ENCODE results near the gene STARD10. TPM values are rescaled to one million over a fixed set of nuclear protein-coding genes. Genes with fewer than 3 reads are reported as not detected.
"Not testable (repeated sequence)": the region's sequence is repeated elsewhere in the genome, so short reads cannot be mapped to it uniquely, and the experiment has no call there.

STARD10 gene
- polyA plus RNA-seq, 1 donor: 62.3 TPM

DNA sequence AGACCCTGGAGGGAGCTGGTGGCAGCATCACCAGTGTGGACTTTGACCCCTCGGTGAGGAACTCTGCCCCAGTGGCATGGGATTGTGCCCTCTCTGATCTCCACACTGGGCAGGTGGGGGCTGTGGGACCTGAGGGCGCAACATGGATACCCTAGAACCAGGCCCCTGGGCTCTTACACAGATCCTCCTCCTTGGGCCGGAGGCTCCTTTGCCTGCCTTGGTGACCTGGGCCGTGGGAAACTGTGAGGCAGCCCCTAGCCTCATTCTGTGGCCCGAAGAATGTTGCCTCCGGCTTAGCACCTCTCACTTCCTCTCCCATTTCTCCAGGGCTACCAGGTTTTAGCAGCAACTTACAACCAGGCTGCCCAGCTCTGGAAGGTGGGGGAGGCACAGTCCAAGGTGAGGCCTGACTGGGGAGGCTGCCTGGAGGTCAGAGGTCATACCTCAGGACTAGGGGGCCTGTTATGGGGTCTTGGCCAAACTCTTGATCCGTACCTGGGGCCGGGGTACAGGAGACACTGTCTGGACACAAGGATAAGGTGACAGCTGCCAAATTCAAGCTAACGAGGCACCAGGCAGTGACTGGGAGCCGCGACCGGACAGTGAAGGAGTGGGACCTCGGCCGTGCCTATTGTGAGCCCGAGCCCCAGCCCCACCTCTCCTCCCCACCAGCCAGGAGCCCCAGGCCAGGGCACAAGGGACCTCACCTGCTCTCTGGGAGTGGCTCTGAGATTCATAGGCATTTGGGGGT, 32.5 kb upstream of the STARD10 start:
- no peak for DNase-seq

DNA sequence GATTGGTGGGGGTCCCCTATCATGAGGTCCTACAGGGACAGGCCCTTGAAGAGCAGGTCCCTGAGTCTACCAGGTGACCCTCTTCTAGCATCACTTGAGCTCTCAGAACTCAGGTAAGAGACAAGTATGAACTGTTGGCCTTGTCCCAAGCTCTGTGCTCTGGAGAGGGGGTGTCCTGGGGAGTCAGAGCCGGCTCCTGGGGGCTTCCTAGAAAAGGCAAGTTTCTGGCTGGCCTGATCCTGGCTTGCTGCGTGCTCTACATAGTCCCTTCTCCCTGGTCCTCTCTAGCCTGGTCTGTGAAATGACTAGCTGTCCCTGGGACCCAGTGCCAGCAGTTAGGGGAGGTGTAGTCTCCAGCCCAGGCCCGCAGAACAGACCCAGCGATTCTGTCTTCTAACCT, 31.8 kb upstream of the STARD10 start:
- DNase-seq: no peak

DNA sequence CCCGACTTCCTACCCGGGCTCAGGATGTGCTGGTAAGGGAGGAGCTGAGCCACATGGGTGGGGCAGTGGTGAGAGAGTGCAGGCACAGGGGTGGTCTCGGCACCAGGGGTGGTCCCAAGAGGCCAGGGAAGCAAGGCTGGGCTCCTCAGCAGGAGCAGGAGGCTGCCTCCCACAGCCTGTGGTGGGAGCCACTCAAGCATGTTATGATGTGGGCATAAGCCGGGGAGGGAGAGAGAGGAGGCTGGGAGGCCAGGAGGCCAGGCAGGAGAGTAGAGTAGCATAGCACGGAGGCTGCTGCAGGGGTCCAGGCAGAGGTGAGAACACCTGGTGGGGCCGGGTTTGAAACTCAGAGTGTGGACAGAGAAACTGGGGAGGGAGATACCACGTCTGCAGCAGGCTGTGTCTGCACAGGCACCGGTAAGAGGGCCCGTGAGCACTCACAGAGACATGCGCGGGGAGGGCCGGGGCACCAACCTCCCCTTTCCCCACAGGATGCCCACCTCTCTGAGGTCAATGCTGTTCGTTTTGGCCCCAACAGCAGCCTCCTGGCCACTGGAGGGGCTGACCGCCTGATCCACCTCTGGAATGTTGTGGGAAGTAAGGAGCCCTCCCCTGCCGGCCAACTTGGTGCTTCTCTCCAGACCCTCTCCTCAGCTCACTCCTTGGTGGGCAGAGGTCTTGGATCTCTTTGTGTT, 31.1 kb upstream of the STARD10 start:
- no peak for DNase-seq

DNA sequence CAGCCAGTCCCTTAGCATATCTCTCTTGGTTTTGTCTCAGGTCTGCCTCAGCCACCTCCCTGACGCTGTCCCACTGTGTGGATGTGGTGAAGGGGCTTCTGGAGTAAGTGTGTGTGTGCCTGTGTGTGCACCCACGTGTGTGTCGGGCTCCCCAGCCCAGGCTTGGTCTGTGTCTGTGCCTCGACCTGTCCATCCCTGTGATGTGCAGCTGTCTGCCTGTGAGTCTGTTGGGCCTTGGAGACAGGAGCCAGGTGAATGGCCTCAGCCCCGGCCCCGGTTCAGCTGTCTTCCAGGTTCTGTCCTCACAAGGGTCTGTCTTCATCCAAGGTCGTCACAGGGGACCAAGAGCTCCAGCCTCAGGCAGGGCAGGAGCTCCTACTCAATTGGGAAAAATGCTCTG, 30.2 kb upstream of the STARD10 start:
- DNase-seq: no peak

DNA sequence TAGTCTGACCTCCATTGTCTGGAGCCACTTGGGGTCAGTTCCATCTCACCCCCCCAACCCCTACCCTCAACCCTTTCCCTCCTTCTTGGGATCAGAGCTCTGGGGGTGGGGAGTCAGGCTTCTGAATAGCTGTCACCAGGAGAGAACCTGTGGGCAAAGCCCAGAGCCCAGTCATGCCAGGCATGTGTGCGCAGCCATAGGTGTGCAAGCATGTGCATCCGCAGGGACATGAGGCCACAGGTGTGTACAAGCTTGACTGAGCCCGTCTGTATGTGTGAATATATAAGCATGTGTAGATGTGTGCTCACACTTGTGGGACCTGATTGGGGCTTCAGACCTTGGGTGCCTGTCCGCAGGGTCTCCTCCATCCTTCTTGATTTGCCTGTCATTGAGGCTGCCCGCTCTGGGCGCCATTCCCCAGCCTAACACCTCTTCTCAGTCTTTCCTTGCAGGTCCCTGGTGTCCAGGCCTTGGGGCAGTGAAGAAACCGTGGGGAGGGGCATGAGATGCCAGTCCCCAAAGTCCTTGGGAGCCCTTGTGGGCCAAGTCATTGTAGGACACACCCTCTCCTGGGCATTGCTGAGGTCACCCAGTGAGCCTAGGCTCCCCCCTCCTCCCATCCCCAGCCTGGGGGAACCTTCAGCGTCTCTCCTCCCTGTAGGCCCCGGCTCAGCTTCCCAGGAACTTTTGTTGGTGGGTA, 29.4 kb upstream of the STARD10 start:
- no peak for DNase-seq

DNA sequence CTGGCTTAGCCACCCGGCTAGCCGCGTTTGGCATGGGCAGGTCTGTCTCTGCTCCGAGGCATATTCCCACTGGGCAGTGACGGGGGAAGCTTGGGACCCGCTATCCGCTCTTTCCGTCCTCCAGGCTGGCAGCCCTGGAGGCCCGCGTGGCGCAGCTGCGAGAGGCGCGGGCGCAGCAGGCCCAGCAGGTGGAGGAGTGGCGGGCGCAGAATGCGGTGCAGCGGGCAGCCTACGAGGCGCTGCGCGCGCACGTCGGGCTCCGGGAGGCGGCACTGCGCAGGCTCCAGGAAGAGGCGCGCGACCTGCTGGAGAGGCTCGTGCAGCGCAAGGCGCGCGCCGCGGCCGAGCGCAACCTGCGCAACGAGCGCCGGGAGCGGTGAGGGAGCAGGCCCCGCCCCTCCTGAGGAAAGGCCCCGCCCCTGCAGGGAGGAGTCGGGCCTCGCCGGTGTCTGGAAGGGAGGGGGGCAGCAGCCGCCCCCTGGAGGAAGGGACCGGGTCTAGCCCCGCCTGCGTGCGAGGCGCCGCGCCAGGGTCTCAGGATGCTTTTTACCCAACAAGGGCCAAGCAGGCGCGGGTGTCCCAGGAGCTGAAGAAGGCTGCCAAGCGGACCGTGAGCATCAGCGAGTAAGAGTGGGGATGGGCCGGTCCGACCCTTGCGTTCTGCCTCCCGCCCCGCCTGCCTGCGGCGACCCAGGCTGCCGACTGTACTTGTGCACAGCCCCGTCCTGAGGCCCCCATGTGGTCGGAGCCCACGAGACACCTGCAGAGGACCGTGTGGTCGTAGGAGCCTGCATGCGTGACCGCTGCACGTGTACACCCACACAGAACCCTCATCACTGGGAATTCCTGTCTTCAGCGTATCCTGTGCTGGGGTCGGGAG, 28.3 kb upstream of the STARD10 start:
- peak; percentile 95 for DNase-seq

DNA sequence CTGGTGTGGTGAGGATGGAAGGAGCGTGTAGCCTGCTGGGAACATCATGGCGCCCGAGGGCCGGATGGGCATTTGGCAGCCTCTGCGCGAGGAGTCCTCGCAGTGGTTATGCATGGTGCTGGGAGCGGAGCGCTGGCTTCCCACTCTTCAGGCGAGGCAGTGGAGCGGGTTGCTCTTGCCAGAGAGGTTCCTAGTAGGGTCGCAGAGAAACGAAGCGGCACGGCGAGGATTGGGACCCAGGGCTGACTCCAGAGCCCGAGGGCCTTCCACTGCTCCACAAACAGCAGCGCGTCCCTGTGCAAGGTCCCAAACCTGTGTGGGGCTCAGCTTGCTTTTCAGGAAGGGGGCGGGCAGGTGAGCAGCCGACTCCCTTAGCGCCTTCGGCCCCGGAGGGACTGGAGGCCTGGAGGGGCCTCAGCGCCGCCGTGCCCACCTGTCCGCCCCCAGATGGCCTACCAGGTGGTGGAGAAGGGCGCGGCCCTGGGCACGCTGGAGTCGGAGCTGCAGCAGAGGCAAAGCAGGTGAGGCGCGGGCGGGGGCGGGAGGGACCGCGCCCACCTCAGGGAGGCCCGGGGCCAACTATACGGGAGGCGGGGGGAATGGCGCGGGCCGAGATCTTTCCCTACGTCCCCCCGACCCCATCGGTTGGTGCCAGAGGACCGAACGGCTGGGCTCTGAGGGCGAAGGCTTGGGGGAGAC, 27.5 kb upstream of the STARD10 start:
- DNase-seq: no peak

DNA sequence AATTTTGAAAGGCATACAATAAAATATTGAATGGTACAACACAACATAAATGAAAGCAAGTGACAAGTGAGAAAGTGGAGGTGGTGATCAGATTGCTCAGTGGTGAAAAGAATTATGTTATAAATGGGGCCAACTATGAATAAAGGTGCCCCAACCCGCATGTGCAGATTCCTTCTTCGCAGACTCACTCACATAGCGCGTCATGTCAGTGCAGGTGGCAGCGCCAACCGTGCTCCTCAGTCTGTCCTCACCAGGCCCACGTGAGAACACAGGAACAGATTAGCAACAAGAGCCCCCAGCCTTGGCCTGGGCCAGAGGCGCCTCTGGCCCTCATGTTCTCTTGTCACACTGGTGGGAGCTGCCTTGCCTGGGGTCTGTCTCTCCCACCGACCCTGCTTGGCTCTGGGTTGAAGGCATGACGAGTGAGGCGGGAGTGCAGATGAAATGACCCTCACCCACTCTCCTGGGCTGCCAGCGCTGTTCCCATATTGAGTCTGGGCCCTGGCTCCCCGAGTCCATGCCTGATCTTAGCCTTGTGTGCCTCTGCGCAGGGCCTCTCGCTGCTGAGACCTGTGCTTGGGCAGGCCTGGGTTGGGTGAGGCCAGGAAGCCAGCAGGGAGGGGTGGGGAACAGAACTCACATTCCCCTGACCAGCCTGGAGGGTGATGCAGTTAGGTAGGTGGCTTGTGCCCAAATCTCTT, 26.7 kb upstream of the STARD10 start:
- no peak for DNase-seq

DNA sequence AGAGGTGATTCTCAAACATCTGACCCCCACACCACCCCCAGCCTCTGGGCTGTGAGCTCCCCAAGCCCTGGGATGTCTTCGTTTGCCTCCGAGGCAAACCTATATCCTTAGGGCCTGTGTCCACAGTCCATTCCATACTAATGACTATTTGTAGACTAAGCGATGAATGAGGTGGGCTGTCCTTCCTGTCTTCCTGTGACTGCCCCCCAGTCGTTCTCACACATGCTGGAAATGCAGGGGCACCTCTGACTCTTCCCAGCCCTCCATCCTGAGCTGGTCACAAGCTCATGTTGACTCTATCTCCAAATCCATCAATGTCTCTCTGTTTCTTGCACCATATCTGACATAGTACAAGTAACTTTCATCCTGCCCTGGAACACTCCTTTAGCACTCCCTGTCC, 25.1 kb upstream of the STARD10 start:
- DNase-seq: no peak

DNA sequence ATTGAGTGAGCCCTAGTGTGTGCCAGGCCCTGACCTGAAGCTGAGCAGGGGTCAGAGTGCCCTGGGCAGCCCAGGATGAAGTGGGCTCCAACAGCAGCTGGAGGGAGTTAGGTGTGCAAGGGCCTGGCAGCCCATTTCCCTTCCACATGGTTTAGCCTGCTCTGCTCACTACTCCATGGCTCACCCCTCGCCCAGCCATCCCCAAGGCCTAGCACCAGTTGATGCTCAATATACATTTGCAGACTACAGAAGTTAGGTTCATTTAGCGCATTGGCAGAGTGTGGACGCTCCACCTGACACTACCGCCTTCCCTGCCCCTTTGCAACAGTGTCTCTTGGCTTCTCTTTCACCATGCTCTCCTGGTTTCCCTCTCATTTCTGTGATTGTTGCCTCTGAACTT, 24.1 kb upstream of the STARD10 start:
- no peak for DNase-seq

DNA sequence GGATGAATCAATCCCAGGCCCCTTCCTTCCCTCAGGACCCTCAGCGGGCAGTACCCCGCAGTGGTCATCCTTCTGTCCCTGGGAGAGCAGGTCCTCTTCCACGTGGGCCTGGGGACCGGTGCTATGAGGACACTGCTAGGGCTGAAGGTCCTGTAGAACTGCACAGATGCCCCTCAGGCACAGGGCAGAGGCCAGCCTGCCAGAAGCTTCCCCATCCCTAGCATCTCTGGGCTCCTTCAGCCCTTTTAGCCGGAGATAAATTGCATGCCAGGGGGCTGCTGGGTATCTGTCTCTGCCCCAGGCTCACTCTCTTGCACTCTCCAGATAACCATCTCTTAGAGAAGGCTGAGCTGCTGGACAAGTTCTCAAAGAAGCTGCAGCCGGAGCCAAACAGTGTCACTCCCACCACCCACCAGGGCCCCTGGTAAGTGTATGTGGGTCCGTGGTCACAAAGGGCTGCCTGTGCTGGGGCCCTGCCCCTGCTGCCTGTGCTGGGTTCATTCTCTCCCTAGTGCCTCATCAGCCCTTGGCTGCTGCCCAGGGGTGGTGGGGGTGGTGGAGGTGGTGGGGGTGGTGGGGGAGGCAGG, 22.6 kb upstream of the STARD10 start:
- DNase-seq: no peak

DNA sequence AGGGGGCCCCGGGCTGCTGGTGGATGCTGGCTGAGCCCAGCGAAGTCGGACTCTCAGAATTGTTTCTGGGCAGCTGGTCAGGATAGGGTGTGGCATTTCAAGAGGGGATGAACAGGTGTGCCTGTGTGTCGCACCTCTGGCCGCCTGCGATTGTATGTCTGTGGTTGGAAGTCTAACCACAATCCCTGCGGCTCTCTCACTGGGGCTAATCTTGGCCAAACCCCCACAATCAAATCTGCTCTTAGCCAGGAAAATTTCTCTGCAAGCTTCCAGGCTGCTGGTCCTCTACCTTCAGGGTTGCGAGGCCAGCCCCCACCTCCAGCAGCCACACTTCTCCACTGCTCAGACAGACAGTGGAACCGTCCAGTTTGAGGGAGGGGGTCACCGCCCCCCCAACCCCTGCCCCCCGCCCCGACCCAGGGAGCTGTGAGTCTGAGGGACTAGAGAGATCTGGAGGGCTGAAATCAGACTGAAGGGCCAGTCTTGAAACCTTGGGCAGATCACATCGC, 21.3 kb upstream of the STARD10 start:
- DNase-seq: no peak

DNA sequence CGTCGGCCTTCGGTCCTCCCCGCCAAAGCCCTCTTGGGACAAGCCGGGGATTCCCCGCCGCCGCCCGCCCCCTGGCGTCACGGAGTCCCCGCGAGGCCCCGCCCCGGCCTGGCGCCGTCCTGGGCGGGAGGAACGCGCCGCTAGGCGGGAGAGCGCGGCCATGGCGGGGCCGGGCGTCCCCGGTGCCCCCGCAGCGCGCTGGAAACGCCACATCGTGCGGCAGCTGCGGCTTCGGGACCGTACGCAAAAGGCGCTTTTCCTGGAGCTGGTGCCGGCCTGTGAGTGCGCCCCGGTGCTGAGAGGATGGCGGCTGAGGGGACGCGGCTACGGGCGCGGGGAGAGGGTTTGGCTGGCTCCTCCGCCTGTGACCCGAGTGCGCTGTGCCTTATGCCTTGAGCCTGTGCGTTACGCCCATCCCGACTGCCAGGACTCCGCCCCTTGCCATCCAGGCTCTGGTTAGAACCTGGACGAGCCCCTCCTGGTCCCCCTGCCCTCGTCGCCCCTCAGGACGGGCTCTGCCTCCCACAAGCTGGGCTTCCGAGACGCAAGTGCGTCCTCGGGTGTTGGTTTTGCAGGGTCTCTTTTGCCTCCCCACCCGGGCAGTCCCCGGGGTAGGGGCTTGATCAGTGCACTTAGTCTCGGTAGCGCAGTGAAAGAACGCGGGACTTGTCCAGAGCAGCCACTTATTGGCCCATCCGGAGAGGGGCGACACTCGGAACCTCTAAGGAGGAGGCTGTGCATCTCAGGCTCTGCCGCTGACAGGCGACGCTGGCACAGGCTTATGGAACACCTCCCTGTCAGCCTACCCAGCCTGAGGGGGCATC, 20.7 kb upstream of the STARD10 start, which contains the start of gene ATG16L2:
ATG16L2 (plus strand) TSS at position 126 of the 824 bp plus-strand sequence; CDS start at position 161, 35 bp downstream.
- peak; percentile 91 for DNase-seq

DNA sequence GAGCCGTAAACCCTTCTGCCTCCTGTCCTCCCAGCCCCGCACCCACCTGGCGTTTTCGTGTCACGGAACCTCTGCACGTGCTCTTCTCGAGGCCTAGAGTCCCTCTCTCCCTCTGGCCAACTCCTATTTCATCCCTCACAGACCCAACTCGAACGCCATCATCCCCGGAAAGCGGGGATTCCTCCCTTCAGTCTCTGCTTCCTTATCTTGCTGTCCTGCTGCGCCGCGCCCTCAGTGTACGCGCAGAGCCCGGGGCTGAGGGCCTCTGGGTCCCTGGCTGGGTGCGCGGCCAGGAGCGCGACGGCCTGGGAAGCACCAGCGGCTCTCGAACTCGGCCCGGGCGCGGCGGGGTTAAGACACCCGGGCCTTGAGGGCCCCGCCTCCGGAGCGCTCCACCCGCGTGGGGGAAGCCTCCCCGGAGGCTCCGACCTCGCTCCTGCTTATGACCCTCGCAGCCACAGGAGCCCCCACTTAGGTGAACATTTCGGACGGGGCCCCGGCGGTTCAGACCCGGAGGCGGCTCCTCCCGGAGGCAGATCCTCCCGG, 20.0 kb upstream of the STARD10 start:
- no peak for DNase-seq

DNA sequence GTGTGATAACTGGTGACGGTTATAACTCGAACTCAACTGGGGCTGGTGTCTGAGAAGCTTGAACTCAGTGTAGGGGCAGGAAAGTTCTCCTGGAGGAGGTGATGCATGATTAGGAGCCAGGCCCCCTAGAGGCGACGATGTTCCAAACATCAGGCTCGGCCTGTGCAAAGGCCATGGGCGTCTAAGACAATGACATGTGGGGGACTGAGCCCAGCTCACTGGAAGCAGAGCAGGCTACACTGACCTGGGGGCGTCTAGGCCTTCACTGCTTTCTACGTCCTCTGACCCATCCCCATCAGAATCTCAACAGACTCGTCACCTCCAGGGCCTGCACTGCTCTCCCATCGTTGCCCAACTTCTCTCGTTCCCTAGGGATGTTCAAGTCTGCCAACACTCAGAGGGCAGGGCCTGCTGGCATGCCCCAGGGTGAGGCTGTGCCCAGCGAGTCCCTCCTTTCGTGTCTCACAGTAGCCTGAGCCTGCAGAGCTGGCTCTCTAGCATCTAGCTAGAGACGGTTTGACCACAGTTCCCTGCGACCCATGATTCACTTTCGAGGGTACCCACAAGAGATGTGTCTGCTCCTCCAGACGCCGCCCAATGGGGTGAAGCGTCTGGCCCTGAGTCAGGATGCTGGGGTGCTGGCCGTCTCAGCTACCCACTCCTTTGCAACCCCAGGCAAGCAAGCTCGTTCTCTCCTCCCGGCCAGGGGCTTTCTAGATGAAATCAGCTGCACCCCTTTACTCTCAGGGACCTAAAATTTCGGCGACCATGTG, 19.3 kb upstream of the STARD10 start:
- no peak for DNase-seq

DNA sequence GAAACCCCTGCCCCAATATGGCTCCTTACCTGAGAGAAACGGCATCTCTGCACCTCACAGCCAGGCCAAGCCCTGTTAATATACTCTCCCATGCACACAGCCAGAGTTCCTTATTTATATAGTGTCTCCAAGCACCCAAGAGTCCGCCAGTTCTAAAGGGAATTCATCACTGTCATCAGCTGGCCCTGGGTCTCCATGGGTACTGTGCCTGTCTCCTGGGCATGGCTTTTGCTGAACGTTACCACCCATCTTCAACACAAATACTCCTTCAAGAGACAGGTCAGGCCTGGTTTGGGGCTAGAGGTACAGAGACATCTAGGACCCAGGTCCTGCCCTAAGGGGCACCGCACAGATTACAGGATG, 18.7 kb upstream of the STARD10 start:
- no peak for DNase-seq

DNA sequence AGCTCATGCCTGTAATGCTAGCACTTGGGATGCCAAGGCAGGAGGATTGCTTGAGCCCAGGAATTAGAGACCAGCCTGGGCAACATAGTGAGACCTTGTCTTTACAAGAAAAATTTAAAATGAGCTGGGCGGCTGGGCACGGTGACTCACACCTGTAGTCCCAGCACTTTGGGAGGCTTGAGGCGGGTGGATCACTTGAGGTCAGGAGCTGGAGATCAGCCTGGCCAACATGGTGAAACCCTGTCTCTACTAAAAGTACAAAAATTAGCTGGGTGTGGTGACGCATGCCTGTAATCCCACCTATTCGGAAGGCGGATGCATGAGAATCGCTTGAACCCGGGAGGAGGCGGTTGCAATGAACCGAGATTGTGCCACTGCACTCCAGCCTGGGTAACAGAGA, 17.8 kb upstream of the STARD10 start:
- not testable (repeated sequence) for DNase-seq

DNA sequence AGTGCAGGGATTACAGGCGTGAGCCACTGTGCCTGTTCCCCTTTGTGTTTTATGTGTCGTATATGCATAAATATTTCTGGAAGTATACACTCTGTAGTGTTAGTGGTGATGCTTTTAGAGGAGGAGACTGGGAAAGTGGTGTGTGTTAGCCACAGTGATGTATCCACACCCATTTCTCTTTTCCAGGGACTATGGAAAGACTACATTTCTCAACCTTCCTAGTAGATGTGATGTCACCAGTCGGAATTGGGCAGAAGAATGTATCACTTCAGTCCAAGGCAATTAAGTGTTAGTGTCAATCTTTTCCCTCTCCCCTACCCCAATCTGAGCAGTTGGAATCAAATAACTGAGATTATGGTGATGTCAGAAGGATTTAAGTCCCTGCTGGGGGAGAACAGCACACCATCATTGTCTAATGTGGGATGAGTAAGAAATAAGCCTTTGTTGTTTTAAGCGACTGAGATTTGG, 14.5 kb upstream of the STARD10 start:
- DNase-seq: no peak

DNA sequence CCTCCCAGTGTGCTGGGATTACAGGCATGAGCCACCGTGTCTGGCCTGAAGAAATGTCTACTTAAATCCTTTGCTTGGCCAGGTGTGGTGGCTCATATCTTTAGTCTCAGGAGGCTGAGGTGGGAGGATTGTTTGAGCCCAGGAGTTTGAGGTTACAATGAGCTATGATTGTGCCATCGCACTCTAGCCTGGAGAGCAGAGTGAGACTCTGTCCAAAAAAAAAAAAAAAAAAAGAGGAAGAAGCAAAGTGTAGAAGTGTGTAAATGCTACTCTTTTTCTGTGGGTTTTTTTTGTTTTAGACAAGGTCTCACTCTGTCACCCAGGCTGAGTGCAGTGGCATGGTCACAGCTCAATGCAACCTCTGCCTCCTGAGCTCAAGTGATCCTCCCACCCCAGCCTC, 13.9 kb upstream of the STARD10 start:
- no peak for DNase-seq

Data from hindlimb muscle (tissue), 1 donor.